ENCODE measurements around the gene CDCA3. TPM values are rescaled to one million over a fixed set of nuclear protein-coding genes. Genes with fewer than 3 reads are reported as not detected.
"Not testable (repeated sequence)": the region's sequence is repeated elsewhere in the genome, so short reads cannot be mapped to it uniquely, and the experiment has no call there.

Gene CDCA3
- total and polyA plus RNA-seq, 4 experiments from 2014 or later, result 0.09 to 2.0 (median 0.83) TPM

- Histone ChIP-seq H3K36me3 (ENCODE audit: insufficient read depth, low read length) (peaks cover 18% of the 10 kb centered on the region), H3K4me1 (ENCODE audit: insufficient read depth, low read length) (peaks cover 51% of the 10 kb centered on the region), H3K27ac (ENCODE audit: low read depth, low read length) (peak overlapping the region; percentile 69), H3K9me3 (ENCODE audit: control insufficient read depth in 1 of 2, low read length in 2 of 2) (no peaks in the 10 kb centered on the region), H3K27me3 (ENCODE audit: insufficient read depth, low read length) (no peaks in the 10 kb centered on the region), H3K4me3 (ENCODE audit: low read length in 2 of 2) (peak overlapping the region; percentile 20 to 67)
- ChIA-PET POLR2A (ENCODE audit: partially characterized antibody) (interaction anchor here (0.7 to 11.0 kb wide), 26 partner anchors 9 to 240 kb away, joined by 3 to 270 read pairs (median 9); partner anchors contain the start of genes C12orf57, C1RL, CDCA3 and COPS7A), CTCF (ENCODE audit: partially characterized antibody) (interaction anchor here (0.6 to 9.2 kb wide), 20 partner anchors 16 to 242 kb away, joined by 3 to 151 read pairs (median 7); partner anchors contain the start of genes C12orf57, C1RL, CDCA3 and LRRC23)
- no peak for DNase-seq
- Mint-ChIP-seq H3K27me3 (no peaks in the 10 kb centered on the region), H3K36me3 (peaks cover 17 to 72% of the 10 kb centered on the region in 2 donors), H3K27ac (peak overlapping the region; percentile 88 to 97 (median 91)), H3K9me3 (no peaks in the 10 kb centered on the region), H3K4me3 (peak overlapping the region; percentile 88 to 93 (median 90)), H3K4me1 (peaks cover 33 to 64% (median 49%) of the 10 kb centered on the region in 4 donors)
- intact Hi-C loops (cut with micrococcal nuclease), result loop anchor here (1.0 kb wide), 6 partner anchors 70 to 245 kb away; partner anchors contain the start of genes C12orf57, C1R and LPCAT3
Observed at GRCh38 chr12:6868211-6869048, 17.3 kb upstream of the CDCA3 start.

- H3K9me3 Mint-ChIP-seq, result no peaks in the 10 kb centered on the region
- Histone ChIP-seq H3K9me3 (ENCODE audit: control insufficient read depth in 1 of 2, low read length in 2 of 2) (no peaks in the 10 kb centered on the region), H3K27me3 (ENCODE audit: insufficient read depth, low read length) (no peaks in the 10 kb centered on the region), H3K4me1 (ENCODE audit: insufficient read depth, low read length) (peaks cover 51% of the 10 kb centered on the region), H3K36me3 (ENCODE audit: insufficient read depth, low read length) (peaks cover 27% of the 10 kb centered on the region), H3K4me3 (ENCODE audit: low read length in 2 of 2) (peak within 1 kb of the TSS; percentile 36 to 67), H3K27ac (ENCODE audit: low read depth, low read length) (peak within 1 kb of the TSS; percentile 69)
- peak within 1 kb of the TSS; percentile 91 to 97 (median 93) for H3K27ac Mint-ChIP-seq
- peaks cover 33 to 58% (median 48%) of the 10 kb centered on the region in 4 donors for H3K4me1 Mint-ChIP-seq
- intact Hi-C loops (cut with micrococcal nuclease), result loop anchor here (1.0 kb wide), 4 partner anchors 15 to 151 kb away; partner anchors contain the start of genes EMG1, LPCAT3, LRRC23 and PHB2
- peak within 1 kb of the TSS; percentile 89 to 96 (median 92) for H3K4me3 Mint-ChIP-seq
- no peaks in the 10 kb centered on the region for H3K27me3 Mint-ChIP-seq
- DNase-seq, result peak; percentile 59 to 68 (median 62)
- CTCF ChIA-PET (ENCODE audit: partially characterized antibody), result interaction anchor here (0.6 to 9.2 kb wide), 10 partner anchors 15 to 243 kb away, joined by 3 to 151 read pairs (median 8); partner anchors contain the start of genes C12orf57, C1RL, CDCA3 and LRRC23
- POLR2A ChIA-PET (ENCODE audit: partially characterized antibody), result interaction anchor here (0.7 to 11.0 kb wide), 30 partner anchors 9 to 241 kb away, joined by 3 to 270 read pairs (median 4); partner anchors contain the start of genes C12orf57, C1RL, CD4 and CDCA3
- H3K36me3 Mint-ChIP-seq, result peaks cover 20 to 71% of the 10 kb centered on the region in 2 donors
Observed at GRCh38 chr12:6867413-6868210, 16.5 kb upstream of the CDCA3 start, which contains the start of gene TPI1. Gene TPI1, plus strand, starts transcription at chr12:6867531. Its CDS starts 36 bp downstream, at chr12:6867567.

DNA sequence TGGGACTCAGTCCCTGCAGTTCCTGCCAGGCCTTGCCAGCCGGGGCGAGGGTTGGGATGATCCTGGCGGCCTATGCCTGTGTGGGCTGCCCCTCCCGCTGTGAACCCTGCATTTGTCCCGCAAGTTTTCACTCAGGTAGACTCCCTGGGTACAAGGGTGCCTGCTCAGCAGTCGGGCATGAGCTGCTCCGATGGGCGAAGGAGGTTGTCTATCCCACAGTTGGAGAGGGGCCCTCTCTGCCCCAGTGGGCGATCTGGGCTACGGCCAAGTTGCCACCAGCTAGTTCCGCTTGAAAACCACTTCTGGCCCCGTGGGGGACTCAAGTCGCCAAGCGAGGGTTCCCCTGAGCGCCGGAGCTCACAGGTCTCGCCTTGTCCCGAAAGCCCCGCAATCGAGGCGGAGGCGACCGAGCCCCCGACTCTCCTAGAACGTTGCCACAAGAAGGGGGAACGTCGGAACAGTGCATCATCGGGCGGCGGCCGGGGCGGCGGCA is 15.9 kb upstream of the CDCA3 start:
- H3K27ac ChIP-seq (ENCODE audit: low read depth, low read length), result peak overlapping the region; percentile 69
- intact Hi-C loops (cut with micrococcal nuclease), result loop anchor here (1.0 kb wide), 3 partner anchors 15 to 103 kb away; partner anchors contain the start of genes EMG1, LRRC23, PHB2 and USP5
- H3K27me3 Mint-ChIP-seq, result no peaks in the 10 kb centered on the region
- peak overlapping the region; percentile 82 to 94 (median 91) for H3K27ac Mint-ChIP-seq
- ChIA-PET POLR2A (ENCODE audit: partially characterized antibody) (interaction anchor here (0.5 to 11.0 kb wide), 28 partner anchors 13 to 287 kb away, joined by 3 to 270 read pairs (median 4); partner anchors contain the start of genes C12orf57, C1RL, CD4 and CDCA3), CTCF (ENCODE audit: partially characterized antibody) (interaction anchor here (1.0 to 9.2 kb wide), 8 partner anchors 14 to 259 kb away, joined by 3 to 151 read pairs (median 6); partner anchors contain the start of genes C12orf57, C1RL, CDCA3 and RNU7-1)
- H3K36me3 ChIP-seq (ENCODE audit: insufficient read depth, low read length), result peaks cover 33% of the 10 kb centered on the region
- H3K9me3 Mint-ChIP-seq, result no peaks in the 10 kb centered on the region
- peaks cover 30 to 52% (median 43%) of the 10 kb centered on the region in 4 donors for H3K4me1 Mint-ChIP-seq
- no peaks in the 10 kb centered on the region for H3K9me3 ChIP-seq (ENCODE audit: control insufficient read depth in 1 of 2, low read length in 2 of 2)
- peak overlapping the region; percentile 86 to 96 (median 92) for H3K4me3 Mint-ChIP-seq
- H3K4me1 ChIP-seq (ENCODE audit: insufficient read depth, low read length), result peaks cover 48% of the 10 kb centered on the region
- peak overlapping the region; percentile 36 to 67 for H3K4me3 ChIP-seq (ENCODE audit: low read length in 2 of 2)
- peak in 2 of 5 donors; percentile 17 to 80 for DNase-seq
- no peaks in the 10 kb centered on the region for H3K27me3 ChIP-seq (ENCODE audit: insufficient read depth, low read length)
- peaks cover 24 to 70% of the 10 kb centered on the region in 2 donors for H3K36me3 Mint-ChIP-seq

GRCh38 chr12:6866163-6866919 is 15.3 kb upstream of the CDCA3 start:
- intact Hi-C loops (cut with micrococcal nuclease), result no loop called here
- H3K27me3 ChIP-seq (ENCODE audit: insufficient read depth, low read length), result no peaks in the 10 kb centered on the region
- H3K4me1 ChIP-seq (ENCODE audit: insufficient read depth, low read length), result peaks cover 41% of the 10 kb centered on the region
- ChIA-PET CTCF (ENCODE audit: partially characterized antibody) (interaction anchor here (1.0 to 9.2 kb wide), 9 partner anchors 12 to 260 kb away, joined by 3 to 151 read pairs (median 6); partner anchors contain the start of genes C12orf57, C1RL, CDCA3 and RNU7-1), POLR2A (ENCODE audit: partially characterized antibody) (interaction anchor here (0.5 to 11.0 kb wide), 20 partner anchors 12 to 286 kb away, joined by 3 to 270 read pairs (median 4); partner anchors contain the start of genes C12orf57, C1RL, CD4 and CDCA3)
- Mint-ChIP-seq H3K27me3 (no peaks in the 10 kb centered on the region), H3K36me3 (peaks cover 30 to 70% of the 10 kb centered on the region in 2 donors), H3K27ac (peak overlapping the region in 6 of 7 donors; percentile 57 to 93 (median 87)), H3K4me3 (peak overlapping the region; percentile 86 to 96 (median 92)), H3K4me1 (peaks cover 25 to 45% (median 38%) of the 10 kb centered on the region in 4 donors), H3K9me3 (no peaks in the 10 kb centered on the region)
- H3K4me3 ChIP-seq (ENCODE audit: low read length in 2 of 2), result peak overlapping the region in 1 of 2 donors; percentile 67
- H3K27ac ChIP-seq (ENCODE audit: low read depth, low read length), result peak overlapping the region; percentile 69
- no peak for DNase-seq
- H3K9me3 ChIP-seq (ENCODE audit: control insufficient read depth in 1 of 2, low read length in 2 of 2), result no peaks in the 10 kb centered on the region
- H3K36me3 ChIP-seq (ENCODE audit: insufficient read depth, low read length), result peaks cover 37% of the 10 kb centered on the region

GRCh38 chr12:6865307-6865706 is 14.2 kb upstream of the CDCA3 start:
- H3K9me3 Mint-ChIP-seq; intact Hi-C loops (cut with micrococcal nuclease); H3K27ac ChIP-seq (ENCODE audit: low read depth, low read length); H3K27me3 Mint-ChIP-seq; H3K9me3 ChIP-seq (ENCODE audit: control insufficient read depth in 1 of 2, low read length in 2 of 2); H3K4me3 ChIP-seq (ENCODE audit: low read length in 2 of 2); H3K27me3 ChIP-seq (ENCODE audit: insufficient read depth, low read length); DNase-seq: not testable (repeated sequence)
- peaks cover 39% of the 10 kb centered on the region for H3K36me3 ChIP-seq (ENCODE audit: insufficient read depth, low read length)
- peaks cover 31% of the 10 kb centered on the region for H3K4me1 ChIP-seq (ENCODE audit: insufficient read depth, low read length)
- H3K4me1 Mint-ChIP-seq, result peaks cover 20 to 35% (median 28%) of the 10 kb centered on the region in 4 donors
- peak overlapping the region in 5 of 8 donors; percentile 6 to 95 (median 52) for H3K4me3 Mint-ChIP-seq
- ChIA-PET CTCF (ENCODE audit: partially characterized antibody) (interaction anchor here (1.1 to 1.5 kb wide), 4 partner anchors 10 to 242 kb away, joined by 3 to 7 read pairs (median 5); partner anchors contain the start of gene CDCA3), POLR2A (ENCODE audit: partially characterized antibody) (interaction anchor here (1.0 to 11.0 kb wide), 3 partner anchors 11 to 79 kb away, joined by 3 to 270 read pairs (median 8); partner anchors contain the start of genes C12orf57, CDCA3, RNU7-1 and USP5)
- H3K36me3 Mint-ChIP-seq, result peaks cover 37 to 74% of the 10 kb centered on the region in 2 donors
- peak overlapping the region in 6 of 7 donors; percentile 17 to 83 (median 58) for H3K27ac Mint-ChIP-seq

Data from CD4-positive, alpha-beta memory T cell (primary cell).